Subcutaneous adipose tissue (tissue), 4 donors: ENCODE data around the gene LRRTM1. TPM values are rescaled to one million over a fixed set of nuclear protein-coding genes. Genes with fewer than 3 reads are reported as not detected.

ENCODE experiments used
- CTCF ChIP-seq: fragments of 450-650 bp; IDR thresholded peaks from one replicate; pipeline ENCODE4 v1.5.1; 2016; ENCODE audit warnings: low read depth, mild to moderate bottlenecking, control low read depth, antibody characterized with exemption, moderate library complexity
- total RNA-seq, 4 donors: library from RNA; depleted of rRNA; stranded (reverse); fragments of >200 nt; gene quantifications; one replicate each; pipeline ENCODE4 v1.1.0, GENCODE V29; 2016

The LRRTM1 gene
- total RNA-seq, 4 donors from 2014 or later: not detected

- no peak for TF ChIP-seq CTCF
Measured at GRCh38 chr2:80333886-80334285, 29.3 kb upstream of the LRRTM1 start.

GRCh38 chr2:80330527-80331450 lies 26.2 kb upstream of the LRRTM1 start:
- no peak for TF ChIP-seq CTCF

- TF ChIP-seq CTCF: no peak
Measured at GRCh38 chr2:80329491-80329890, 24.9 kb upstream of the LRRTM1 start.

GRCh38 chr2:80328159-80328571 lies 23.6 kb upstream of the LRRTM1 start:
- no peak for TF ChIP-seq CTCF

GRCh38 chr2:80326861-80327260 lies 22.3 kb upstream of the LRRTM1 start:
- TF ChIP-seq CTCF: no peak

GRCh38 chr2:80326214-80326613 lies 21.7 kb upstream of the LRRTM1 start:
- TF ChIP-seq CTCF: no peak

GRCh38 chr2:80324525-80324924 lies 20.0 kb upstream of the LRRTM1 start:
- TF ChIP-seq CTCF: no peak
